Stomach (tissue), 9 donors: ENCODE data around the gene CRYGA. TPM values are rescaled to one million over a fixed set of nuclear protein-coding genes. Genes with fewer than 3 reads are reported as not detected.

ENCODE experiments used
- DNase-seq, 2 donors: peaks; one replicate each; pipeline versions ENCODE4 v3.0.0 to v3.0.0-alpha.2; 2013 to 2019
- H3K27ac ChIP-seq, 5 donors: fragments of 200-600 bp in 4 of 5; sonication (generic) in 4 of 5; one replicate each; pipeline ENCODE4 v1.5.1; 2013 to 2019; ENCODE audit warnings: mild to moderate bottlenecking in 1 of 5, moderate library complexity in 1 of 5
- H3K27me3 ChIP-seq, 3 donors: fragments of 200-600 bp; sonication (generic); one replicate each; pipeline ENCODE4 v1.5.1; 2017 to 2019; ENCODE audit warnings: mixed run types in 1 of 3
- H3K36me3 ChIP-seq, 4 donors: fragments of 200-600 bp; sonication (generic); 1 replicate in 3 of 4; 2 replicates in 1 of 4; pipeline ENCODE4 v1.5.1; 2016 to 2019
- H3K4me1 ChIP-seq, 4 donors: fragments of 200-600 bp; sonication (generic); one replicate each; pipeline ENCODE4 v1.5.1; 2016 to 2019
- H3K4me3 ChIP-seq, 4 donors: fragments of 200-600 bp; sonication (generic) in 3 of 4; one replicate each; pipeline ENCODE4 v1.5.1; 2016 to 2019; ENCODE audit warnings: mild to moderate bottlenecking in 1 of 4
- H3K9me3 ChIP-seq, 4 donors: fragments of 200-600 bp; sonication (generic); one replicate each; pipeline ENCODE4 v1.5.1; 2016 to 2019
- EP300 ChIP-seq: sonication (generic); formaldehyde crosslinking; IDR thresholded peaks from one replicate; pipeline ENCODE4 v1.6.1; 2017; ENCODE audit warnings: antibody characterized with exemption
- POLR2A ChIP-seq, 4 donors: fragments of 450-650 bp; IDR thresholded peaks; one replicate each; pipeline ENCODE4 v1.6.1; 2016; ENCODE audit warnings: antibody characterized with exemption in 4 of 4, control low read depth in 2 of 4, mild to moderate bottlenecking in 1 of 4, moderate library complexity in 1 of 4
- POLR2AphosphoS5 ChIP-seq, 3 donors: sonication (generic); formaldehyde crosslinking; IDR thresholded peaks; one replicate each; pipeline ENCODE4 v1.6.1; 2016; ENCODE audit warnings: antibody characterized with exemption in 3 of 3
- WGBS, 5 donors: extraction: QIAGEN DNeasy Blood & Tissue Kit in 3 of 5; methylation state at CpG; one replicate each; pipeline versions ENCODE4 v1.1.5 to v1.1.7; 2013 to 2018; 5-methylcytosine and 5-hydroxymethylcytosine counted together
- intact Hi-C: fragments of 100-400 bp; cut with DNase I; formaldehyde crosslinking; loops from one replicate; pipeline ENCODE4 v1.15.1; 2023; ENCODE audit warnings: low total_unique reads
- polyA plus RNA-seq, 3 donors: library from polyadenylated mRNA; stranded (reverse); fragments of 200-250 nt; gene quantifications; one replicate each; pipeline ENCODE4 v1.2.3, GENCODE V29; 2013
- total RNA-seq, 5 donors: library from RNA; depleted of rRNA; stranded (reverse); fragments of >200 nt; gene quantifications; one replicate each; pipeline versions ENCODE4 v1.1.0 to v1.2.3, GENCODE V29; 2014 to 2016
- TF ChIP-seq, protein P1 (sequence below), 7 experiments: fragments of 450-650 bp in 4 of 7; fragments of 200-600 bp in 3 of 7; sonication (generic) in 3 of 7; IDR thresholded peaks; one replicate each; pipeline ENCODE4 v1.5.1; 2016 to 2019; ENCODE audit warnings: antibody characterized with exemption in 7 of 7, control low read depth in 2 of 7, mild to moderate bottlenecking in 1 of 7
- donor health status: healthy with polysubstance abuse.
- donor health status: Bipolar disorder and iron deficiency.
- donor health status: healthy.

The CRYGA gene
- total and polyA plus RNA-seq, 8 donors = not detected

- H3K4me1 ChIP-seq = peaks cover 0 to 10% (median 3%) of the 10 kb centered on the region in 4 donors
- no peak overlapping the region for H3K4me3 ChIP-seq
- no peaks in the 10 kb centered on the region for H3K27me3 ChIP-seq
- H3K9me3 ChIP-seq = no peaks in the 10 kb centered on the region
- TF ChIP-seq EP300 = no peak
- TF ChIP-seq, protein P1, sequence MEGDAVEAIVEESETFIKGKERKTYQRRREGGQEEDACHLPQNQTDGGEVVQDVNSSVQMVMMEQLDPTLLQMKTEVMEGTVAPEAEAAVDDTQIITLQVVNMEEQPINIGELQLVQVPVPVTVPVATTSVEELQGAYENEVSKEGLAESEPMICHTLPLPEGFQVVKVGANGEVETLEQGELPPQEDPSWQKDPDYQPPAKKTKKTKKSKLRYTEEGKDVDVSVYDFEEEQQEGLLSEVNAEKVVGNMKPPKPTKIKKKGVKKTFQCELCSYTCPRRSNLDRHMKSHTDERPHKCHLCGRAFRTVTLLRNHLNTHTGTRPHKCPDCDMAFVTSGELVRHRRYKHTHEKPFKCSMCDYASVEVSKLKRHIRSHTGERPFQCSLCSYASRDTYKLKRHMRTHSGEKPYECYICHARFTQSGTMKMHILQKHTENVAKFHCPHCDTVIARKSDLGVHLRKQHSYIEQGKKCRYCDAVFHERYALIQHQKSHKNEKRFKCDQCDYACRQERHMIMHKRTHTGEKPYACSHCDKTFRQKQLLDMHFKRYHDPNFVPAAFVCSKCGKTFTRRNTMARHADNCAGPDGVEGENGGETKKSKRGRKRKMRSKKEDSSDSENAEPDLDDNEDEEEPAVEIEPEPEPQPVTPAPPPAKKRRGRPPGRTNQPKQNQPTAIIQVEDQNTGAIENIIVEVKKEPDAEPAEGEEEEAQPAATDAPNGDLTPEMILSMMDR (IDR thresholded peaks at IDR 0.05) = no peak
- no peak for TF ChIP-seq POLR2AphosphoS5 (IDR thresholded peaks at IDR 0.05)
- TF ChIP-seq POLR2A (IDR thresholded peaks at IDR 0.05) = no peak
- 67 to 73% (median 71%) methylated on average over 11 of the region's 11 CpGs for WGBS, 5 donors
- peak in 1 of 2 donors; percentile 70 for DNase-seq
- H3K27ac ChIP-seq = peak overlapping the region in 1 of 5 donors; percentile 16
- intact Hi-C loops = no loop called here
- H3K36me3 ChIP-seq = no peaks in the 10 kb centered on the region
Measured at GRCh38 chr2:208135794-208136715, 27.3 kb downstream of the CRYGA start.

GRCh38 chr2:208134928-208135586 lies 28.3 kb downstream of the CRYGA start:
- TF ChIP-seq EP300 = no peak
- no peak for TF ChIP-seq POLR2A (IDR thresholded peaks at IDR 0.05)
- intact Hi-C loops = no loop called here
- H3K27me3 ChIP-seq = no peaks in the 10 kb centered on the region
- 44 to 48% (median 45%) methylated on average over 7 to 8 of the region's 8 CpGs for WGBS, 5 donors
- H3K9me3 ChIP-seq = no peaks in the 10 kb centered on the region
- H3K4me3 ChIP-seq = no peak overlapping the region
- H3K27ac ChIP-seq = no peak overlapping the region
- peaks cover 0 to 15% (median 4%) of the 10 kb centered on the region in 4 donors for H3K4me1 ChIP-seq
- no peaks in the 10 kb centered on the region for H3K36me3 ChIP-seq
- peak in 1 of 2 donors; percentile 25 for DNase-seq

DNA sequence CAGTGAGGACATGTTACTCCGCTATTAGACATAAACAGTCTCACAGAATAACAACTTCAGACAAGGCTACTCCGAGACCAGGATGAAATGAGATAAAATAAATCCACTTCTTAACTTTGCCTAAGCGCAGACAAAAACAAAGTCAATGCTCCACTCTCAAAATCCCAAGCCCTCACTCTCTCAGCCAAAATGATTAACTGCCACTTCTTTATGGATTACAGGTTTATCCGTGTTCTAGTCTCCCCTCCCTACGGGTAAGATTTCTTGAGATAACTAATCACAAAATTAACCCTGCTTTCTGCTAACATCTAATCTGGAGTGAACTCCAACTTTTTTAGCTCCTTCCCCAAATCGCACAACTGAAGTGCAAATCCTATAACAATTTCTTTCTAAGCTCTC lies 32.7 kb downstream of the CRYGA start:
- TF ChIP-seq, protein P1 (IDR thresholded peaks at IDR 0.05) = no peak
- TF ChIP-seq EP300 (no peak), POLR2AphosphoS5 (IDR thresholded peaks at IDR 0.05) (no peak), POLR2A (IDR thresholded peaks at IDR 0.05) (no peak)
- intact Hi-C loops = no loop called here
- WGBS, 5 donors = 34 to 49% (median 39%) methylated on average over 6 of the region's 6 CpGs

DNA sequence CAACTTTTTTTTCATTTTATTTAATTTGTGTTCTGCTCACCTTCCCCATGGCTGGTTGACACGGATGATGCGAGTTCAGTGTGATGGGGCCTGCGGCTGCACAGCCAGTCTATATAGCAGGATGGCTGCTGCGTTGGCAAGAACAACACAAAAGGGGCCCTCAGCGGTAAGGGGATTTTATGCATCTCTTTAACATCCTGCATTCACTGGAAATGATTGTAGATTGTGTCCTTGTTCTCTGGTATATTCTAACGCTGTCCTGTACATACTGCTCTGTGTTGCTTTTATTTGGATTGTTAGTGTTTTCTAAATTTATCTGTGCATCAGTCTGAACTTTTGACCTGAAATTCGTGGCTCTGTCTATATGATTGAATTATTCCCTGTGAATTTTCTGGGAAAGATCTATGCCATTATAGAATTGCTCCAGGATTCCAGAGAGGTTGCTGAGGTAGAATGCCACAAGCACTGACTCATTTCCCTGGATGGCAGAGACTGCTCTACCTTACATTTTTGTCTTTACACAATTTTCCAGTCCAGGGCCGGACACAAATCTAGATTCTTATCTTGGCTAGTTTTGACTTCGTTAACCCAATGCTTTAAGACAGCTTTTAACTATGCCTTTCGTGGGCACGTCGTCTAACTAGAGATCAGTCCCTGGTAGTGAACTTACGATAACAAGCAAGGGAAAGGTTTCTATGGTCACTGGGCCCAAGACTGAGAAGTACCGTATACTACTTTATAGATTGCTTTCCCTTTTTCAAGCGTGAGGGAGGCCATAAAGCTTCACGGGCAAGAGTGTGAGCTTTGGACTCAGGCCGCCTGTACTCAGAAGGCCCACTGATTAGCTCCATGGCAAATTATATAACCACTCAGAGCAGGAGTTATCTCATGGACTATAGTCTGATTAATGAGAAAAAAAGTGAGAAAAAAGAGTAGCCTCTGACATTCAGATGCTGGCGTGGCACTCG lies 33.4 kb downstream of the CRYGA start, which contains the start of gene CRYGC:
Gene CRYGC (minus strand): TSS at position 85 of the 968 bp plus-strand sequence. CDS start 36 bp downstream, at position 49.
- Histone ChIP-seq H3K36me3 (no peaks in the 10 kb centered on the region), H3K27ac (peak within 1 kb of the TSS in 1 of 5 donors; percentile 29), H3K9me3 (no peaks in the 10 kb centered on the region), H3K4me3 (no peak within 1 kb of the TSS), H3K27me3 (no peaks in the 10 kb centered on the region), H3K4me1 (peaks cover 0 to 6% (median 3%) of the 10 kb centered on the region in 4 donors)
- intact Hi-C loops = no loop called here
- TF ChIP-seq POLR2AphosphoS5 (IDR thresholded peaks at IDR 0.05) (no peak), POLR2A (IDR thresholded peaks at IDR 0.05) (no peak), EP300 (no peak)
- TF ChIP-seq, protein P1 (IDR thresholded peaks at IDR 0.05) = no peak
- peak in 1 of 2 donors; percentile 57 for DNase-seq
- 49 to 65% (median 52%) methylated on average over 19 of the region's 19 CpGs for WGBS, 5 donors

More for the DNA sequence above, 32.7 kb downstream of the CRYGA start:
- peaks cover 0 to 12% (median 6%) of the 10 kb centered on the region in 4 donors for H3K4me1 ChIP-seq
- DNase-seq = no peak
- H3K27me3 ChIP-seq = no peaks in the 10 kb centered on the region
- H3K9me3 ChIP-seq = no peaks in the 10 kb centered on the region
- H3K27ac ChIP-seq = no peak overlapping the region
- no peak overlapping the region for H3K4me3 ChIP-seq
- no peaks in the 10 kb centered on the region for H3K36me3 ChIP-seq
